AG09309 (cell line): ENCODE data around the gene GAA.

ENCODE experiments used
- DNase-seq: peaks from one replicate; pipeline ENCODE4 v3.0.0-alpha.2; 2010; ENCODE audit warnings: low read depth
- H3K4me3 ChIP-seq: 2 replicates; pipeline ENCODE4 v1.5.1; 2011; ENCODE audit warnings: mild to moderate bottlenecking, low read depth, low read length, moderate library complexity; ENCODE audit not compliant: control insufficient read depth
- CTCF ChIP-seq: IDR thresholded peaks from 2 replicates; pipeline ENCODE4 v1.5.1; 2011; ENCODE audit warnings: mild to moderate bottlenecking, low read depth, low read length, inconsistent platforms; ENCODE audit not compliant: insufficient read depth, control insufficient read depth; ENCODE audit errors: missing control alignments

GAA gene

GRCh38 chr17:80061421-80061820, 40.0 kb upstream of the GAA start:
- no peak for DNase-seq
- no peak for TF ChIP-seq CTCF
- no peak overlapping the region for H3K4me3 ChIP-seq

GRCh38 chr17:80063830-80064585, 37.4 kb upstream of the GAA start:
- TF ChIP-seq CTCF = no peak
- no peak for DNase-seq
- H3K4me3 ChIP-seq = no peak overlapping the region

- DNase-seq = no peak
- TF ChIP-seq CTCF = no peak
- H3K4me3 ChIP-seq = no peak overlapping the region
Observed at GRCh38 chr17:80064696-80065095, 36.7 kb upstream of the GAA start.

- no peak for DNase-seq
- no peak for TF ChIP-seq CTCF
- no peak overlapping the region for H3K4me3 ChIP-seq
Observed at GRCh38 chr17:80065478-80066170, 35.8 kb upstream of the GAA start.

GRCh38 chr17:80067393-80067986, 33.9 kb upstream of the GAA start:
- no peak overlapping the region for H3K4me3 ChIP-seq
- no peak for DNase-seq
- no peak for TF ChIP-seq CTCF

- DNase-seq = no peak
- no peak overlapping the region for H3K4me3 ChIP-seq
- no peak for TF ChIP-seq CTCF
Observed at GRCh38 chr17:80068301-80069222, 32.8 kb upstream of the GAA start.
